Sigmoid colon (tissue), 7 donors: ENCODE results near the gene CCDC85C. TPM values are rescaled to one million over a fixed set of nuclear protein-coding genes. Genes with fewer than 3 reads are reported as not detected.

Experiments used
- DNase-seq: peaks from one replicate; pipeline ENCODE4 v3.0.0-alpha.2; 2019
- H3K27ac ChIP-seq, 4 donors: fragments of 200-600 bp; sonication (generic); one replicate each; pipeline ENCODE4 v1.5.1; 2016 to 2019; ENCODE audit warnings: mild to moderate bottlenecking in 1 of 4
- H3K27me3 ChIP-seq, 3 donors: fragments of 200-600 bp; sonication (generic); one replicate each; pipeline ENCODE4 v1.5.1; 2019; ENCODE audit warnings: mild to moderate bottlenecking in 1 of 3
- H3K36me3 ChIP-seq, 4 donors: fragments of 200-600 bp; sonication (generic); one replicate each; pipeline ENCODE4 v1.5.1; 2016 to 2019
- H3K4me1 ChIP-seq, 4 donors: fragments of 200-600 bp; sonication (generic); one replicate each; pipeline ENCODE4 v1.5.1; 2017 to 2019
- H3K4me3 ChIP-seq, 4 donors: fragments of 200-600 bp; sonication (generic); one replicate each; pipeline ENCODE4 v1.5.1; 2017 to 2019; ENCODE audit warnings: mild to moderate bottlenecking in 2 of 4, moderate library complexity in 1 of 4
- H3K9me3 ChIP-seq, 4 donors: fragments of 200-600 bp in 3 of 4; sonication (generic) in 3 of 4; one replicate each; pipeline versions ENCODE4 v1.5.1 to v1.6.1; 2013 to 2019
- CTCF ChIP-seq, 4 experiments: fragments of 450-650 bp in 3 of 4; fragments of 200-600 bp in 1 of 4; IDR thresholded peaks; one replicate each; pipeline ENCODE4 v1.5.1; 2016 to 2019; ENCODE audit warnings: antibody characterized with exemption in 4 of 4, mild to moderate bottlenecking in 3 of 4, moderate library complexity in 2 of 4
- EP300 ChIP-seq, 4 donors: sonication (generic); formaldehyde crosslinking; IDR thresholded peaks; one replicate each; pipeline ENCODE4 v1.6.1; 2017; ENCODE audit warnings: antibody characterized with exemption in 4 of 4
- POLR2A ChIP-seq, 2 donors: fragments of 450-650 bp; IDR thresholded peaks; one replicate each; pipeline ENCODE4 v1.6.1; 2016; ENCODE audit warnings: antibody characterized with exemption in 2 of 2, mild to moderate bottlenecking in 2 of 2, moderate library complexity in 2 of 2
- POLR2AphosphoS5 ChIP-seq, 4 donors: sonication (generic); formaldehyde crosslinking; IDR thresholded peaks; one replicate each; pipeline ENCODE4 v1.6.1; 2017; ENCODE audit warnings: antibody characterized with exemption in 4 of 4
- WGBS, 2 donors: extraction: QIAGEN DNeasy Blood & Tissue Kit; methylation state at CpG; one replicate each; pipeline ENCODE4 v1.1.7; 2013; 5-methylcytosine and 5-hydroxymethylcytosine counted together
- intact Hi-C: fragments of 100-400 bp; cut with DNase I; formaldehyde crosslinking; loops from one replicate; pipeline ENCODE4 v1.15.1; 2023
- polyA plus RNA-seq, 3 donors: library from polyadenylated mRNA; stranded (reverse); fragments of 200-250 nt; gene quantifications; one replicate each; pipeline ENCODE4 v1.2.3, GENCODE V29; 2013
- total RNA-seq, 4 donors: library from RNA; depleted of rRNA; stranded (reverse); fragments of >200 nt; gene quantifications; one replicate each; pipeline ENCODE4 v1.1.0, GENCODE V29; 2016
- donor health status: healthy with polysubstance abuse.
- donor health status: Bipolar disorder and iron deficiency.
- donor health status: healthy.

The CCDC85C gene
- total and polyA plus RNA-seq, 7 donors, result 11.4 to 79.0 (median 28.1) TPM

DNA sequence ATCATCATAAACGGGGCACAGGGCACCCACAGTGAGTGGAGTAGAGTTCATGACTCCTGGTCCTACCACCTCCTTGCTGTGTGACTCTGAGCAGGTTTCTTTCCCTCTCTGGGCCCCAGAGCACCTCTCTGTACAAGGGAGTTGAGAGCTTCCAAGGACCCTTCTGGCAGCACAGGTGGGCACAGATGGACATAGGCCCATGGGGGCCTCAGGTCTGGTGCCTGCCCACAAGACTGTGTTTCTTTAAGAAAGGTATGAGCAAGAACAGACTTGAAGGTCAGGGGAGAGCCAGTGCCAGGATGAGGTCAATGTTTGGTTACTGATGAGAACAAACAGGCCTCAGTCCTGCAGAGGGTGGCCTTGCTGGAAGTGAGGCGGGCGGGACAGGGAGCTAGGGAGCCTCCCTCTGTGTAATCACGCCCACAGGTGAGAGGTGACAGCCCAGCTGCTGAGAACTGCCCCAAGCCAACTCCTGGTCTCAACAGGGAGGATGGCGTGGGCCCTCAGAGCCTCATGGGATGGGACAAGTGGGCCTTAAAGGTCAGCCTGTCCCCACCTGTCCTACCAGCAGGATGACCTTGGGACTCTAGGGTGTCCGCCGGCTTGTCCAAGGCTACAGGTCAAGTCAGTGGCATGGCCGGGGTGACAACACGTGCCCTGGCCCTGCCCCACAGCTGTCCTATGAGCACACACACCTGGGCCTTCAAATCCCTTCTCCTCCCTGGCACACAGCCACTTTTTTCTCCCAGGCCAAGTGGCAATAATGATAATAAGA lies 49.1 kb downstream of the CCDC85C start:
- no peak for DNase-seq
- Histone ChIP-seq H3K27ac (peak overlapping the region; percentile 60 to 94 (median 83)), H3K9me3 (no peaks in the 10 kb centered on the region), H3K27me3 (no peaks in the 10 kb centered on the region), H3K4me3 (no peak overlapping the region), H3K4me1 (peaks cover 0 to 79% (median 68%) of the 10 kb centered on the region in 4 donors), H3K36me3 (no peaks in the 10 kb centered on the region)
- intact Hi-C loops, result no loop called here
- WGBS, 2 donors, result 24 to 60% methylated on average over 9 of the region's 9 CpGs
- peak in 3 of 4 donors; percentile 58 to 74 (median 65) for TF ChIP-seq POLR2AphosphoS5 (IDR thresholded peaks at IDR 0.05)
- TF ChIP-seq EP300 (IDR thresholded peaks at IDR 0.05), result no peak
- no peak for TF ChIP-seq POLR2A (IDR thresholded peaks at IDR 0.05)
- no peak for TF ChIP-seq CTCF (IDR thresholded peaks at IDR 0.05)

- no peak for DNase-seq
- intact Hi-C loops, result no loop called here
- peaks cover 0 to 79% (median 68%) of the 10 kb centered on the region in 4 donors for H3K4me1 ChIP-seq
- no peak overlapping the region for H3K4me3 ChIP-seq
- H3K9me3 ChIP-seq, result no peaks in the 10 kb centered on the region
- WGBS, 2 donors, result 57 to 73% methylated on average over 12 of the region's 12 CpGs
- no peaks in the 10 kb centered on the region for H3K36me3 ChIP-seq
- peak overlapping the region; percentile 60 to 94 (median 83) for H3K27ac ChIP-seq
- TF ChIP-seq POLR2A (IDR thresholded peaks at IDR 0.05) (no peak), POLR2AphosphoS5 (IDR thresholded peaks at IDR 0.05) (peak in 2 of 4 donors; percentile 21 to 39)
- H3K27me3 ChIP-seq, result no peaks in the 10 kb centered on the region
These were observed 49.8 kb downstream of the CCDC85C start for GRCh38 chr14:99554184-99554583.

GRCh38 chr14:99552572-99553216 lies 51.3 kb downstream of the CCDC85C start:
- peak overlapping the region; percentile 60 to 94 (median 83) for H3K27ac ChIP-seq
- H3K36me3 ChIP-seq, result no peaks in the 10 kb centered on the region
- TF ChIP-seq POLR2A (IDR thresholded peaks at IDR 0.05) (no peak), EP300 (IDR thresholded peaks at IDR 0.05) (no peak), CTCF (IDR thresholded peaks at IDR 0.05) (no peak), POLR2AphosphoS5 (IDR thresholded peaks at IDR 0.05) (no peak)
- DNase-seq, result no peak
- H3K4me3 ChIP-seq, result no peak overlapping the region
- H3K9me3 ChIP-seq, result no peaks in the 10 kb centered on the region
- no peaks in the 10 kb centered on the region for H3K27me3 ChIP-seq
- 35 to 71% methylated on average over 13 of the region's 13 CpGs for WGBS, 2 donors
- intact Hi-C loops, result no loop called here
- peaks cover 0 to 89% (median 80%) of the 10 kb centered on the region in 4 donors for H3K4me1 ChIP-seq

- Histone ChIP-seq H3K27me3 (no peaks in the 10 kb centered on the region), H3K36me3 (no peaks in the 10 kb centered on the region), H3K4me1 (peaks cover 0 to 91% (median 83%) of the 10 kb centered on the region in 4 donors), H3K4me3 (no peak overlapping the region), H3K9me3 (no peaks in the 10 kb centered on the region), H3K27ac (peak overlapping the region in 3 of 4 donors; percentile 75 to 94 (median 91))
- TF ChIP-seq POLR2A (IDR thresholded peaks at IDR 0.05) (no peak), CTCF (IDR thresholded peaks at IDR 0.05) (no peak), EP300 (IDR thresholded peaks at IDR 0.05) (no peak), POLR2AphosphoS5 (IDR thresholded peaks at IDR 0.05) (no peak)
- DNase-seq, result no peak
- WGBS, 2 donors, result 67 to 81% methylated on average over 9 of the region's 9 CpGs
- intact Hi-C loops, result no loop called here
These were observed 51.9 kb downstream of the CCDC85C start for GRCh38 chr14:99552021-99552553.
